Right lobe of liver (tissue), 4 donors: ENCODE measurements around the gene GAD1.

Experiments used
- POLR2A ChIP-seq: fragments of 450-650 bp; IDR thresholded peaks from one replicate; pipeline ENCODE4 v1.6.1; 2017; ENCODE audit warnings: antibody characterized with exemption, mild to moderate bottlenecking
- TF ChIP-seq, protein P1 (sequence below), 4 donors: fragments of 200-600 bp in 3 of 4; fragments of 450-650 bp in 1 of 4; IDR thresholded peaks; one replicate each; pipeline versions ENCODE4 v1.5.1 to v1.8.0; 2016 to 2022; ENCODE audit warnings: antibody characterized with exemption in 4 of 4, mild to moderate bottlenecking in 2 of 4
- donor health status: DM: no; HTN: no; CAD: no.
- donor health status: DM: no; HTN: no; CAD: no.
- donor health status: DM: no; HTN: yes; CAD: no.

GRCh38 chr2:170886386-170886785 lies 69.7 kb downstream of the GAD1 start:
- TF ChIP-seq, protein P1, sequence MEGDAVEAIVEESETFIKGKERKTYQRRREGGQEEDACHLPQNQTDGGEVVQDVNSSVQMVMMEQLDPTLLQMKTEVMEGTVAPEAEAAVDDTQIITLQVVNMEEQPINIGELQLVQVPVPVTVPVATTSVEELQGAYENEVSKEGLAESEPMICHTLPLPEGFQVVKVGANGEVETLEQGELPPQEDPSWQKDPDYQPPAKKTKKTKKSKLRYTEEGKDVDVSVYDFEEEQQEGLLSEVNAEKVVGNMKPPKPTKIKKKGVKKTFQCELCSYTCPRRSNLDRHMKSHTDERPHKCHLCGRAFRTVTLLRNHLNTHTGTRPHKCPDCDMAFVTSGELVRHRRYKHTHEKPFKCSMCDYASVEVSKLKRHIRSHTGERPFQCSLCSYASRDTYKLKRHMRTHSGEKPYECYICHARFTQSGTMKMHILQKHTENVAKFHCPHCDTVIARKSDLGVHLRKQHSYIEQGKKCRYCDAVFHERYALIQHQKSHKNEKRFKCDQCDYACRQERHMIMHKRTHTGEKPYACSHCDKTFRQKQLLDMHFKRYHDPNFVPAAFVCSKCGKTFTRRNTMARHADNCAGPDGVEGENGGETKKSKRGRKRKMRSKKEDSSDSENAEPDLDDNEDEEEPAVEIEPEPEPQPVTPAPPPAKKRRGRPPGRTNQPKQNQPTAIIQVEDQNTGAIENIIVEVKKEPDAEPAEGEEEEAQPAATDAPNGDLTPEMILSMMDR (IDR thresholded peaks at IDR 0.05): no peak
- TF ChIP-seq POLR2A: no peak
